TTC549 (cell line): ENCODE results near the gene LENEP.

ENCODE experiments used
- FAIRE-seq: peaks from 2 replicates; lab custom pipeline; 2012; peaks lifted over from hg19 to GRCh38; lab: Jason Lieb, UNC

Gene LENEP

GRCh38 chr1:155011437-155012025 is 18.1 kb downstream of the LENEP start:
- no peak for FAIRE-seq

- FAIRE-seq, result no peak
Measured at GRCh38 chr1:155012026-155012546, 18.7 kb downstream of the LENEP start.

GRCh38 chr1:155012776-155013602 is 19.6 kb downstream of the LENEP start:
- FAIRE-seq, result no peak

- FAIRE-seq, result no peak
Measured at GRCh38 chr1:155013632-155014031, 20.2 kb downstream of the LENEP start.

GRCh38 chr1:155014709-155015508 is 21.5 kb downstream of the LENEP start:
- FAIRE-seq, result no peak

- no peak for FAIRE-seq
Measured at GRCh38 chr1:155015527-155016230, 22.3 kb downstream of the LENEP start.

- no peak for FAIRE-seq
Measured at GRCh38 chr1:155016231-155016831, 22.9 kb downstream of the LENEP start.

GRCh38 chr1:155017041-155017945 is 23.9 kb downstream of the LENEP start:
- FAIRE-seq, result no peak

- FAIRE-seq, result no peak
Measured at GRCh38 chr1:155017946-155018316, 24.5 kb downstream of the LENEP start.

GRCh38 chr1:155018617-155019348 is 25.4 kb downstream of the LENEP start:
- no peak for FAIRE-seq

GRCh38 chr1:155019377-155020245 is 26.2 kb downstream of the LENEP start:
- FAIRE-seq, result no peak

GRCh38 chr1:155022136-155022926 is 28.9 kb downstream of the LENEP start:
- no peak for FAIRE-seq

- FAIRE-seq, result no peak
Measured at GRCh38 chr1:155022927-155023236, 29.5 kb downstream of the LENEP start.

- FAIRE-seq, result no peak
Measured at GRCh38 chr1:155023627-155024026, 30.2 kb downstream of the LENEP start.

GRCh38 chr1:155024315-155024714 is 30.9 kb downstream of the LENEP start:
- FAIRE-seq, result no peak

GRCh38 chr1:155026154-155026553 is 32.8 kb downstream of the LENEP start:
- FAIRE-seq, result no peak

- no peak for FAIRE-seq
Measured at GRCh38 chr1:155026588-155026987, 33.2 kb downstream of the LENEP start.

GRCh38 chr1:155029513-155030242 is 36.3 kb downstream of the LENEP start:
- no peak for FAIRE-seq
